ENCODE measurements around the gene KAZN. TPM values are rescaled to one million over a fixed set of nuclear protein-coding genes. Genes with fewer than 3 reads are reported as not detected.

The KAZN gene
- total and polyA plus RNA-seq, 12 donors = 1.1 to 6.5 (median 1.9) TPM

DNA sequence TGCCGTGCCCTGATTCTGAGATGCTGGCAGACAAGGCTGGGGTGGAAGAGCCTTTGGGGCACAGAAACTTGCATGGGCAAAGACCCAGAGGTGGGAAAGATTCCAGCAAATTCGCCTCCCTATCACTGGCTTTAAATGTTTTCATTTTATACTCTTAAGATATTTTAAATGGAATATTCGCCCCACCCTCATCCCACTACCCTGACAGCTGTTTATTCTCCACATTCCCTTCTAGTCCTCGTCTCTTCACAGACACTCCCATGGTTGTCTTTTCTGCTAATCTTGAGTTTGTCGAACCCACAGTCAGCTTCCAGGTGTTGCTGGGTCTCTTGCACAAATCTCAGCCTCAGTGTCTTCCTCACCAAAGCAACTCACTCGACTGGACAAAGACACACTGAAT lies 245.0 kb downstream of the KAZN start:
- H3K27me3 ChIP-seq = peaks cover 0 to 14% (median 6%) of the 10 kb centered on the region in 7 donors
- H3K9me3 ChIP-seq = peaks cover 0 to 34% (median 16%) of the 10 kb centered on the region in 11 donors
- ATAC-seq = no peak
- no peak overlapping the region for H3K4me3 ChIP-seq
- H3K36me3 ChIP-seq = no peaks in the 10 kb centered on the region
- 66 to 70% methylated on average over 6 of the region's 6 CpGs for WGBS, 2 donors
- DNase-seq = no peak
- no peaks in the 10 kb centered on the region for H3K4me1 ChIP-seq
- H3K27ac ChIP-seq = no peak overlapping the region
- TF ChIP-seq, protein P1, sequence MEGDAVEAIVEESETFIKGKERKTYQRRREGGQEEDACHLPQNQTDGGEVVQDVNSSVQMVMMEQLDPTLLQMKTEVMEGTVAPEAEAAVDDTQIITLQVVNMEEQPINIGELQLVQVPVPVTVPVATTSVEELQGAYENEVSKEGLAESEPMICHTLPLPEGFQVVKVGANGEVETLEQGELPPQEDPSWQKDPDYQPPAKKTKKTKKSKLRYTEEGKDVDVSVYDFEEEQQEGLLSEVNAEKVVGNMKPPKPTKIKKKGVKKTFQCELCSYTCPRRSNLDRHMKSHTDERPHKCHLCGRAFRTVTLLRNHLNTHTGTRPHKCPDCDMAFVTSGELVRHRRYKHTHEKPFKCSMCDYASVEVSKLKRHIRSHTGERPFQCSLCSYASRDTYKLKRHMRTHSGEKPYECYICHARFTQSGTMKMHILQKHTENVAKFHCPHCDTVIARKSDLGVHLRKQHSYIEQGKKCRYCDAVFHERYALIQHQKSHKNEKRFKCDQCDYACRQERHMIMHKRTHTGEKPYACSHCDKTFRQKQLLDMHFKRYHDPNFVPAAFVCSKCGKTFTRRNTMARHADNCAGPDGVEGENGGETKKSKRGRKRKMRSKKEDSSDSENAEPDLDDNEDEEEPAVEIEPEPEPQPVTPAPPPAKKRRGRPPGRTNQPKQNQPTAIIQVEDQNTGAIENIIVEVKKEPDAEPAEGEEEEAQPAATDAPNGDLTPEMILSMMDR (IDR thresholded peaks at IDR 0.05) = no peak
- intact Hi-C loops (cut with DNase I) = no loop called here

DNA sequence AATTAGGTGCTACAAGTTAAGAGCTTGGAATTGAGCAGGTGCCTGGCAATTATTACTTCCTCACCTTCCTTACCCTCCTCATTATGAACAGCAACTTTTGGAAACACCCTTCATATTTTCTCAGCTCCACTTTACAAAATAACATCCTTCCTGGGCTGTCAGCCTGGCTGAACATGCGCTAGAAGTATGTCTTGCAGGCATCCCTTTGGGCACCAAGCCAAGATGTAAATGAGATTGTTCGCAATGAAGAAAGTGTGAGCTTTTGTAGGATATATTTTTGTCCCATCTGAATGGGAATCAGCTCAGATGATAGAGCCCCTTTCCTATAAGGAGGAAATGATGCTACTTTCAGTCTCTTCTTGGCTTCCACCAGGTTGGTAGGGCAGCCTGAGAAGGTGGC lies 245.9 kb downstream of the KAZN start:
- H3K36me3 ChIP-seq = no peaks in the 10 kb centered on the region
- DNase-seq (no peak), ATAC-seq (no peak)
- no peak overlapping the region for H3K27ac ChIP-seq
- H3K4me3 ChIP-seq = no peak overlapping the region
- peaks cover 0 to 34% (median 16%) of the 10 kb centered on the region in 11 donors for H3K9me3 ChIP-seq
- H3K4me1 ChIP-seq = no peaks in the 10 kb centered on the region
- intact Hi-C loops (cut with DNase I) = no loop called here
- peaks cover 0 to 15% (median 0%) of the 10 kb centered on the region in 7 donors for H3K27me3 ChIP-seq
- TF ChIP-seq, protein P1 (IDR thresholded peaks at IDR 0.05) = no peak
- WGBS, 2 donors = 52 to 60% methylated on average over 2 of the region's 2 CpGs

DNA sequence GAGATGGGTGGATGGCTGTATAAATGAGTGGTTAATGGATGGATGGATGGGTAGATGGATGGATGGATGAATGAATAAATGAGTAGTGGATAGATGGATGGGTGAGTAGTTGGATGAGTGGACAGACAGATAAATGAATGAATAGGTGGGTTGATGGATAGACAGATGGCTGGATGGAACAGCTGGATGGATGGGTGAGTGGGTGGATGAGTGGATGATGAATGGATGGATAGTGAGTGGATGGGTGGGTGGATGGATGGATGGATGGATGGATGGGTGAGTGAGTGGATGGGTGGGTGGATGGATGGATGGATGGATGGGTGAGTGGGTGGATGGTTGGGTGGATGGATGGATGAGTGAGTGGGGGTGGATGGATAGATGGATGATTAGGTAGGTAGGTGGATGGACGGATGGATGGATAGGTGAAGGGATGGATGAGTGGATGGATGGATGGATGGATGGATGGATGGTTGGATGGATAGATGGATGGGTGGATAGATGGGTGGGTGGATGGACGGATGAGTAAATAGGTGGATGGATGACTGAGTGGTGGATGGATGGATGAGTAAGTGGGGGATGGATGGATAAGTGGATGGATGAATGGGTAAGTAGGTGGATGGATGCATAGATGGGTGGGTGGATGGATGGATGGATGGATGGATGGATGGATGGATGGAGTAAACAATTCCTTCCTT lies 246.6 kb downstream of the KAZN start:
- H3K4me3 ChIP-seq = no peak overlapping the region
- peaks cover 0 to 33% (median 16%) of the 10 kb centered on the region in 11 donors for H3K9me3 ChIP-seq
- H3K27me3 ChIP-seq = peaks cover 0 to 15% (median 2%) of the 10 kb centered on the region in 7 donors
- ATAC-seq = no peak
- H3K4me1 ChIP-seq = no peaks in the 10 kb centered on the region
- TF ChIP-seq, protein P1 (IDR thresholded peaks at IDR 0.05) = no peak
- H3K36me3 ChIP-seq = no peaks in the 10 kb centered on the region
- intact Hi-C loops (cut with DNase I) = no loop called here
- 88 to 95% methylated on average over 2 of the region's 2 CpGs for WGBS, 2 donors
- H3K27ac ChIP-seq = no peak overlapping the region
- no peak for DNase-seq

DNA sequence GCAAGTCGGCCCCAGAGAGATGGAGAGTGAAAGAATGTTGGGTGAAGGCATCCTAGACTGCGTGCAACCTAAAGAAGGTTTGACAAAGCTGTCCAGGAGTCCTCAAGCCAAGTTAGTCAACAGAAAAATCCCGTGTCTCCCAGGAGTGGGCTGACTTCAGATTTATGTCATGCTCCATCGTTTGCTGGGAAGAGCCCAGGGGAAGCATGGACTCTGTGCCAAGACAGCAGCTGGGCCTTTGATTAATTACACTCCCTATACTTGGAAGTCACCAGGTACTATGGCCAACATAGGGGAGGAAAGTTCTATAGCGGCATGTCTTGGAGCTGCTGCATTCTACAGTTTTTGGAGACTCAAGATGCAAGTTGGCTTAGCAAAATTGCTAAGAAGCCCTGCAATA lies 247.4 kb downstream of the KAZN start:
- Histone ChIP-seq H3K4me3 (no peak overlapping the region), H3K9me3 (peaks cover 0 to 25% (median 16%) of the 10 kb centered on the region in 11 donors), H3K27ac (no peak overlapping the region), H3K27me3 (peaks cover 0 to 20% (median 7%) of the 10 kb centered on the region in 7 donors), H3K4me1 (no peaks in the 10 kb centered on the region), H3K36me3 (no peaks in the 10 kb centered on the region)
- 63 to 80% methylated on average over 5 of the region's 5 CpGs for WGBS, 2 donors
- ATAC-seq = peak in 1 of 8 donors; percentile 8
- TF ChIP-seq, protein P1 (IDR thresholded peaks at IDR 0.05) = no peak
- no peak for DNase-seq
- intact Hi-C loops (cut with DNase I) = loop anchor here in 1 of 10 donors (2.0 kb wide), 1 partner anchor 13 kb away; no protein-coding TSS in a partner anchor
